HCT116 (cell line): Measurements from ENCODE around the gene REXO5. TPM values are rescaled to one million over a fixed set of nuclear protein-coding genes. Genes with fewer than 3 reads are reported as not detected.

Source experiments
- ATAC-seq: fragments of 200-7000 bp; cut with Tn5 transposase; 2 replicates; pipeline ENCODE4 v1.9.1; 2020; ENCODE audit warnings: mild to moderate bottlenecking, moderate library complexity
- BruUV-seq: library from RNA; stranded (reverse); fragments of 400-500 nt; replicated peaks from 2 replicates; lab custom pipeline; 2021; lab: Mats Ljungman, UMichigan
- CTCF ChIA-PET: fragments of 300-600 bp; sonication (Branson Sonifier 250); formaldehyde crosslinking; loops from one replicate; lab custom pipeline; 2021; ENCODE audit warnings: antibody characterized with exemption; lab: Charles Lee
- POLR2A ChIA-PET: fragments of 300-600, 350-600 bp; sonication (Branson Sonifier 250); formaldehyde crosslinking; loops from one replicate; lab custom pipeline; 2021; ENCODE audit warnings: antibody characterized with exemption; lab: Charles Lee
- RAD21 ChIA-PET, 2 experiments: fragments of 300-600 bp; sonication (Branson Sonifier 250); formaldehyde crosslinking; loops; one replicate each; lab custom pipeline; 2023; ENCODE audit warnings: low total read pairs in 2 of 2; ENCODE audit not compliant: uncharacterized antibody in 2 of 2, unreplicated experiment in 2 of 2, low non-redundant PET in 1 of 2; lab: Charles Lee
- DNase-seq: peaks from one replicate; pipeline ENCODE4 v3.0.0-alpha.2; 2010; ENCODE audit warnings: low read depth, low spot score
- H2AFZ ChIP-seq: fragments of 200-600 bp; shearing (Covaris generic), sonication (generic); 2 replicates; pipeline ENCODE4 v1.6.1; 2017; ENCODE audit warnings: low read depth, mixed run types, mixed read lengths, antibody characterized with exemption, low read length; ENCODE audit not compliant: poor library complexity, severe bottlenecking
- H3K27ac ChIP-seq: 2 replicates; pipeline ENCODE4 v1.5.1; 2012; ENCODE audit warnings: low read depth, low read length
- H3K27me3 ChIP-seq: fragments of 200-600 bp; sonication (generic); 2 replicates; pipeline ENCODE4 v1.6.1; 2016; ENCODE audit warnings: mixed run types, low read length, mixed read lengths; ENCODE audit not compliant: insufficient read depth
- H3K36me3 ChIP-seq, 2 experiments: fragments of 200-500 bp in 1 of 2; fragments of 200-600 bp in 1 of 2; sonication (Bioruptor generic) in 1 of 2; sonication (generic) in 1 of 2; 2 replicates each; pipeline versions ENCODE4 v1.5.1 to v1.6.1; 2014 to 2016; ENCODE audit warnings: low read length in 2 of 2, inconsistent platforms in 1 of 2, mixed read lengths in 1 of 2, mixed run types in 1 of 2; ENCODE audit not compliant: insufficient read depth in 2 of 2, control insufficient read depth in 1 of 2
- H3K4me1 ChIP-seq, 2 experiments: fragments of 200-600 bp in 1 of 2; sonication (generic) in 1 of 2; 2 replicates each; pipeline versions ENCODE4 v1.5.1 to v1.6.1; 2012 to 2017; ENCODE audit warnings: low read length in 2 of 2, inconsistent platforms in 1 of 2, mild to moderate bottlenecking in 1 of 2, mixed read lengths in 1 of 2, mixed run types in 1 of 2, moderate library complexity in 1 of 2; ENCODE audit not compliant: insufficient read depth in 2 of 2, control insufficient read depth in 1 of 2
- H3K4me2 ChIP-seq: fragments of 200-600 bp; sonication (generic); 2 replicates; pipeline ENCODE4 v1.6.1; 2017; ENCODE audit warnings: mixed run types, low read length, mixed read lengths
- H3K4me3 ChIP-seq, 2 experiments: fragments of 200-600 bp in 1 of 2; sonication (generic) in 1 of 2; replicated peaks in 1 of 2; 2 replicates each; pipeline ENCODE4 v1.5.1; 2011 to 2016; ENCODE audit warnings: low read length in 2 of 2, control low read depth in 1 of 2, low read depth in 1 of 2, mild to moderate bottlenecking in 1 of 2, mixed read lengths in 1 of 2, mixed run types in 1 of 2
- H3K79me2 ChIP-seq: fragments of 200-600 bp; sonication (generic); 2 replicates; pipeline ENCODE4 v1.6.1; 2017; ENCODE audit warnings: mild to moderate bottlenecking, mixed run types, low read length, moderate library complexity, mixed read lengths; ENCODE audit not compliant: insufficient read depth
- H3K9ac ChIP-seq: fragments of 200-600 bp; sonication (generic); 2 replicates; pipeline ENCODE4 v1.6.1; 2016; ENCODE audit warnings: low read length, mixed read lengths
- H3K9me2 ChIP-seq: fragments of 200-600 bp; sonication (generic), shearing (Covaris generic); 2 replicates; pipeline ENCODE4 v1.6.1; 2017; ENCODE audit warnings: mixed run types, mild to moderate bottlenecking, moderate library complexity; ENCODE audit not compliant: insufficient read depth
- H3K9me3 ChIP-seq, 2 experiments: fragments of 200-500 bp in 1 of 2; fragments of 200-600 bp in 1 of 2; sonication (Bioruptor generic) in 1 of 2; sonication (generic) in 1 of 2; 2 replicates each; pipeline ENCODE4 v1.6.1; 2014 to 2017; ENCODE audit warnings: low read length in 2 of 2, mixed read lengths in 2 of 2, inconsistent platforms in 1 of 2, low read depth in 1 of 2, mild to moderate bottlenecking in 1 of 2, mixed run types in 1 of 2, moderate library complexity in 1 of 2; ENCODE audit not compliant: control insufficient read depth in 1 of 2, insufficient read depth in 1 of 2
- H4K20me1 ChIP-seq: fragments of 200-600 bp; sonication (generic), shearing (Covaris generic); 2 replicates; pipeline ENCODE4 v1.6.1; 2017; ENCODE audit warnings: mixed run types, mild to moderate bottlenecking, moderate library complexity; ENCODE audit not compliant: insufficient read depth
- CBX3 ChIP-seq: IDR thresholded peaks from 2 replicates; pipeline ENCODE4 v1.6.1; 2012; ENCODE audit warnings: low read depth
- EGR1 ChIP-seq: IDR thresholded peaks from 2 replicates; pipeline ENCODE4 v1.6.1; 2012; ENCODE audit warnings: low read depth
- EZH2 ChIP-seq: fragments of 200-600 bp; sonication (generic); IDR thresholded peaks from 2 replicates; pipeline ENCODE4 v1.6.1; 2017; ENCODE audit warnings: antibody characterized with exemption, mixed run types
- FOSL1 ChIP-seq: IDR thresholded peaks from 2 replicates; pipeline ENCODE4 v1.6.1; 2012; ENCODE audit warnings: low read depth
- POLR2A ChIP-seq: IDR thresholded peaks from 2 replicates; pipeline ENCODE4 v1.7.0; 2011; ENCODE audit warnings: borderline replicate concordance; ENCODE audit not compliant: insufficient read depth, insufficient read length; ENCODE audit errors: extremely low read depth
- POLR2AphosphoS5 ChIP-seq: IDR thresholded peaks from 2 replicates; pipeline ENCODE4 v1.6.1; 2011; ENCODE audit warnings: mild to moderate bottlenecking, low read depth, low read length, moderate library complexity
- RAD21 ChIP-seq: IDR thresholded peaks from 2 replicates; pipeline ENCODE4 v1.6.1; 2012; ENCODE audit warnings: low read depth, mild to moderate bottlenecking
- SRF ChIP-seq: IDR thresholded peaks from 2 replicates; pipeline ENCODE4 v1.6.1; 2012; ENCODE audit warnings: low read depth
- intact Hi-C: fragments of 100-400 bp; cut with micrococcal nuclease; formaldehyde crosslinking; loops from 2 replicates; pipeline ENCODE4 v1.10.0; 2022
- total RNA-seq: library from RNA; stranded (reverse); gene quantifications from one replicate; pipeline ENCODE4 v1.2.1, GENCODE V29; 2021; ENCODE audit not compliant: unreplicated experiment
- TF ChIP-seq, protein P1 (sequence below): IDR thresholded peaks from 2 replicates; pipeline ENCODE4 v1.6.1; 2011; ENCODE audit warnings: mild to moderate bottlenecking, low read length, moderate library complexity; ENCODE audit not compliant: insufficient replicate concordance; ENCODE audit errors: extremely low read depth
- TF ChIP-seq, protein P2 (sequence below), 3 experiments: fragments of 200-600 bp in 1 of 3; sonication (generic) in 1 of 3; IDR thresholded peaks in 2 of 3; conservative IDR thresholded peaks in 1 of 3; 2 replicates each; pipeline ENCODE4 v1.5.1; 2012 to 2017; ENCODE audit warnings: low read depth in 2 of 3, low read length in 2 of 3, antibody characterized with exemption in 1 of 3, borderline replicate concordance in 1 of 3, control low read depth in 1 of 3, mild to moderate bottlenecking in 1 of 3, mixed read lengths in 1 of 3, mixed run types in 1 of 3, moderate library complexity in 1 of 3; ENCODE audit not compliant: insufficient read depth in 1 of 3
- TF ChIP-seq, protein P3 (sequence below): IDR thresholded peaks from 2 replicates; pipeline ENCODE4 v1.6.1; 2012; ENCODE audit warnings: low read depth
- TF ChIP-seq, protein P4 (sequence below): IDR thresholded peaks from 2 replicates; pipeline ENCODE4 v1.6.1; 2012

Gene REXO5
- total RNA-seq, 1 experiment from 2014 or later, result 10.5 TPM

DNA sequence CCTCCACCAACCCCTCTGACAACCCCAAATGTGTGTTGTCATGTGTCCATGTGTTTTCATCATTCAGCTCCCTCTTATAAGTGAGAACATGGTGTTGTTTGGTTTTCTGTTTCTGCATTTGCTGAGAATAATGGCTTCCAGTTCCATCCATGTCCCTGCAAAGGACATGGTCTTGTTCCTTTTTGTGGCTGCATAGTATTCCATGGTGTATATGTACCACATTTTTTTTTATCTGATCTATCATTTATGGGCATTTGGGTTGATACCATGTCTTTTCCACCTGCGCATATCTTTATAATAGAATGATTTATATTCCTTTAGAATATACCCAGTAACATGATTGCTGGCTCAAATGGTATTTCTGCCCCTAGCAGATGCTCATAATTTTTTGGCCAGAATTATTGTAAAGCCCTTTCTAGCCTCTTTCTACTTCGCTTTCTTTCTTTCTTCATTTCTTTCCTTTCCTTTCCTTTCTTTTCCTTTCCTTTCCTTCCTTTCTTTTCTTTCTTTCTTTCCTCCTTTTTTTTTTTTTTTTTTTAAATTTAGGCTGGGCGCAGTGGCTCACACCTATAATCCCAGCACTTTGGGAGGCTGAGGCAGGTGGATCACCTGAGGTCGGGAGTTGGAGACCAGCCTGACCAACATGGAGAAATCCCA, 12.7 kb downstream of the REXO5 start (continued):
- TF ChIP-seq, protein P1, sequence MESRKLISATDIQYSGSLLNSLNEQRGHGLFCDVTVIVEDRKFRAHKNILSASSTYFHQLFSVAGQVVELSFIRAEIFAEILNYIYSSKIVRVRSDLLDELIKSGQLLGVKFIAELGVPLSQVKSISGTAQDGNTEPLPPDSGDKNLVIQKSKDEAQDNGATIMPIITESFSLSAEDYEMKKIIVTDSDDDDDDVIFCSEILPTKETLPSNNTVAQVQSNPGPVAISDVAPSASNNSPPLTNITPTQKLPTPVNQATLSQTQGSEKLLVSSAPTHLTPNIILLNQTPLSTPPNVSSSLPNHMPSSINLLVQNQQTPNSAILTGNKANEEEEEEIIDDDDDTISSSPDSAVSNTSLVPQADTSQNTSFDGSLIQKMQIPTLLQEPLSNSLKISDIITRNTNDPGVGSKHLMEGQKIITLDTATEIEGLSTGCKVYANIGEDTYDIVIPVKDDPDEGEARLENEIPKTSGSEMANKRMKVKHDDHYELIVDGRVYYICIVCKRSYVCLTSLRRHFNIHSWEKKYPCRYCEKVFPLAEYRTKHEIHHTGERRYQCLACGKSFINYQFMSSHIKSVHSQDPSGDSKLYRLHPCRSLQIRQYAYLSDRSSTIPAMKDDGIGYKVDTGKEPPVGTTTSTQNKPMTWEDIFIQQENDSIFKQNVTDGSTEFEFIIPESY, result no peak
- TF ChIP-seq POLR2AphosphoS5, result no peak

DNA sequence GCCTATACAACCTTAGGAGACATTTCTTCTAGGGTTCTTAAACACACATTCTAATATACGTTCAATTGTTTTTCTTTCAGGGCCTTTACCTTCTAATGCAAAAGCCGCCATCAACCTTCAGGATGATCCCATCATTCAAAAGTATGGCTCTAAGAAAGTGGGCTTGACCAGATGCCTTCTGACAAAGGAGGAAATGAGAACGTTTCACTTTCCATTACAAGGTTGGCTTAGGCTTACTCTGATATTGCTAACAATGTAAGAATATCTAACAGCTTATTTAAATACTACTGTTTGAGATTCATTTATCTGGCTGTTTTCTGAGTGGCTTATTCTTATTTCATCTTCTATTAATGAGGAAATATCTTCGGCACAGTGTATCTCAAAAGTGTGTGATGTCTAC, 15.4 kb downstream of the REXO5 start:
- Histone ChIP-seq H3K79me2 (no peaks in the 10 kb centered on the region), H2AFZ (no peak overlapping the region), H3K9ac (no peak overlapping the region), H3K4me3 (no peak overlapping the region), H3K27ac (no peak overlapping the region), H4K20me1 (no peaks in the 10 kb centered on the region), H3K4me2 (no peak overlapping the region), H3K4me1 (no peaks in the 10 kb centered on the region), H3K9me3 (no peaks in the 10 kb centered on the region), H3K36me3 (peaks cover 10 to 22% of the 10 kb centered on the region in 2 experiments), H3K9me2 (no peaks in the 10 kb centered on the region), H3K27me3 (no peaks in the 10 kb centered on the region)
- DNase-seq (no peak), ATAC-seq (no peak)
- no peak for TF ChIP-seq FOSL1
- TF ChIP-seq CBX3, result no peak
- no peak for TF ChIP-seq SRF
- TF ChIP-seq, protein P2, sequence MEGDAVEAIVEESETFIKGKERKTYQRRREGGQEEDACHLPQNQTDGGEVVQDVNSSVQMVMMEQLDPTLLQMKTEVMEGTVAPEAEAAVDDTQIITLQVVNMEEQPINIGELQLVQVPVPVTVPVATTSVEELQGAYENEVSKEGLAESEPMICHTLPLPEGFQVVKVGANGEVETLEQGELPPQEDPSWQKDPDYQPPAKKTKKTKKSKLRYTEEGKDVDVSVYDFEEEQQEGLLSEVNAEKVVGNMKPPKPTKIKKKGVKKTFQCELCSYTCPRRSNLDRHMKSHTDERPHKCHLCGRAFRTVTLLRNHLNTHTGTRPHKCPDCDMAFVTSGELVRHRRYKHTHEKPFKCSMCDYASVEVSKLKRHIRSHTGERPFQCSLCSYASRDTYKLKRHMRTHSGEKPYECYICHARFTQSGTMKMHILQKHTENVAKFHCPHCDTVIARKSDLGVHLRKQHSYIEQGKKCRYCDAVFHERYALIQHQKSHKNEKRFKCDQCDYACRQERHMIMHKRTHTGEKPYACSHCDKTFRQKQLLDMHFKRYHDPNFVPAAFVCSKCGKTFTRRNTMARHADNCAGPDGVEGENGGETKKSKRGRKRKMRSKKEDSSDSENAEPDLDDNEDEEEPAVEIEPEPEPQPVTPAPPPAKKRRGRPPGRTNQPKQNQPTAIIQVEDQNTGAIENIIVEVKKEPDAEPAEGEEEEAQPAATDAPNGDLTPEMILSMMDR (IDR thresholded peaks at IDR 0.05 in 2 of 3, conservative IDR thresholded peaks at IDR 0.05 in 1 of 3; ENCODE audit: borderline replicate concordance in 1 of 3, insufficient read depth in 1 of 3, low read depth in 2 of 3, low read length in 2 of 3), result no peak
- TF ChIP-seq EZH2, result no peak
- no peak for TF ChIP-seq POLR2A
- TF ChIP-seq RAD21, result no peak
- TF ChIP-seq, protein P3, sequence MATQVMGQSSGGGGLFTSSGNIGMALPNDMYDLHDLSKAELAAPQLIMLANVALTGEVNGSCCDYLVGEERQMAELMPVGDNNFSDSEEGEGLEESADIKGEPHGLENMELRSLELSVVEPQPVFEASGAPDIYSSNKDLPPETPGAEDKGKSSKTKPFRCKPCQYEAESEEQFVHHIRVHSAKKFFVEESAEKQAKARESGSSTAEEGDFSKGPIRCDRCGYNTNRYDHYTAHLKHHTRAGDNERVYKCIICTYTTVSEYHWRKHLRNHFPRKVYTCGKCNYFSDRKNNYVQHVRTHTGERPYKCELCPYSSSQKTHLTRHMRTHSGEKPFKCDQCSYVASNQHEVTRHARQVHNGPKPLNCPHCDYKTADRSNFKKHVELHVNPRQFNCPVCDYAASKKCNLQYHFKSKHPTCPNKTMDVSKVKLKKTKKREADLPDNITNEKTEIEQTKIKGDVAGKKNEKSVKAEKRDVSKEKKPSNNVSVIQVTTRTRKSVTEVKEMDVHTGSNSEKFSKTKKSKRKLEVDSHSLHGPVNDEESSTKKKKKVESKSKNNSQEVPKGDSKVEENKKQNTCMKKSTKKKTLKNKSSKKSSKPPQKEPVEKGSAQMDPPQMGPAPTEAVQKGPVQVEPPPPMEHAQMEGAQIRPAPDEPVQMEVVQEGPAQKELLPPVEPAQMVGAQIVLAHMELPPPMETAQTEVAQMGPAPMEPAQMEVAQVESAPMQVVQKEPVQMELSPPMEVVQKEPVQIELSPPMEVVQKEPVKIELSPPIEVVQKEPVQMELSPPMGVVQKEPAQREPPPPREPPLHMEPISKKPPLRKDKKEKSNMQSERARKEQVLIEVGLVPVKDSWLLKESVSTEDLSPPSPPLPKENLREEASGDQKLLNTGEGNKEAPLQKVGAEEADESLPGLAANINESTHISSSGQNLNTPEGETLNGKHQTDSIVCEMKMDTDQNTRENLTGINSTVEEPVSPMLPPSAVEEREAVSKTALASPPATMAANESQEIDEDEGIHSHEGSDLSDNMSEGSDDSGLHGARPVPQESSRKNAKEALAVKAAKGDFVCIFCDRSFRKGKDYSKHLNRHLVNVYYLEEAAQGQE, result no peak
- no peak for TF ChIP-seq EGR1
- TF ChIP-seq, protein P4, sequence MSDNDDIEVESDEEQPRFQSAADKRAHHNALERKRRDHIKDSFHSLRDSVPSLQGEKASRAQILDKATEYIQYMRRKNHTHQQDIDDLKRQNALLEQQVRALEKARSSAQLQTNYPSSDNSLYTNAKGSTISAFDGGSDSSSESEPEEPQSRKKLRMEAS, result no peak
- ChIA-PET RAD21 (no interaction called here), CTCF (no interaction called here), POLR2A (no interaction called here)
- BruUV-seq, result no TSS peak
- intact Hi-C loops, result no loop called here
